Measurements from ENCODE around the gene ANKRD13D. TPM values are rescaled to one million over a fixed set of nuclear protein-coding genes. Genes with fewer than 3 reads are reported as not detected.
A peak's percentile ranks its signal among the peaks of the same experiment; 100 is the strongest.

The ANKRD13D gene
- total RNA-seq, 1 donor from 2014 or later = 54.7 TPM

GRCh38 chr11:67266449-67267187 is 22.5 kb upstream of the ANKRD13D start, which contains the start of gene GRK2:
Gene GRK2, plus strand, starts transcription at chr11:67266473. Its CDS starts 227 bp downstream, at chr11:67266700.
- intact Hi-C loops (cut with DNase I) = loop anchor here (1.0 to 5.0 kb wide), 3 partner anchors 23 to 241 kb away; partner anchors contain the start of genes ANKRD13D, CDK2AP2 and PITPNM1
- no peak for DNase-seq (ENCODE audit: low spot score in 2 of 2)

GRCh38 chr11:67267188-67268080 is 21.7 kb upstream of the ANKRD13D start:
- H3K4me3 ChIP-seq = peak overlapping the region; percentile 87 to 99
- H3K4me1 ChIP-seq = peaks cover 48 to 50% of the 10 kb centered on the region in 2 donors
- intact Hi-C loops (cut with DNase I) = loop anchor here (5.0 kb wide), 1 partner anchor 240 kb away; the partner anchor contains the start of genes CDK2AP2 and PITPNM1

More at GRCh38 chr11:67266449-67267187, 22.5 kb upstream of the ANKRD13D start, which contains the start of gene GRK2:
- Histone ChIP-seq H3K4me1 (peaks cover 45 to 49% of the 10 kb centered on the region in 2 donors), H3K27me3 (no peaks in the 10 kb centered on the region), H3K9me3 (no peaks in the 10 kb centered on the region), H3K36me3 (no peaks in the 10 kb centered on the region), H3K4me3 (peak within 1 kb of the TSS; percentile 87 to 99), H3K27ac (peak within 1 kb of the TSS; percentile 85 to 91)
- peak in 1 of 3 experiments; percentile 6 for TF ChIP-seq CTCF (IDR thresholded peaks at IDR 0.05)

GRCh38 chr11:67268081-67268961 is 20.8 kb upstream of the ANKRD13D start:
- Histone ChIP-seq H3K4me1 (peaks cover 52 to 54% of the 10 kb centered on the region in 2 donors), H3K4me3 (peak overlapping the region; percentile 87 to 99), H3K27ac (peak overlapping the region; percentile 85 to 91), H3K27me3 (no peaks in the 10 kb centered on the region), H3K36me3 (no peaks in the 10 kb centered on the region), H3K9me3 (no peaks in the 10 kb centered on the region)
- no peak for TF ChIP-seq CTCF (IDR thresholded peaks at IDR 0.05)
- DNase-seq (ENCODE audit: low spot score in 2 of 2) = peak; percentile 7 to 67
- intact Hi-C loops (cut with DNase I) = loop anchor here (5.0 kb wide), 1 partner anchor 239 kb away; the partner anchor contains the start of genes CDK2AP2 and PITPNM1

More at GRCh38 chr11:67267188-67268080, 21.7 kb upstream of the ANKRD13D start:
- H3K9me3 ChIP-seq = no peaks in the 10 kb centered on the region
- DNase-seq (ENCODE audit: low spot score in 2 of 2) = peak in 1 of 2 donors; percentile 68
- H3K36me3 ChIP-seq = no peaks in the 10 kb centered on the region
- H3K27ac ChIP-seq = peak overlapping the region; percentile 85 to 91
- no peaks in the 10 kb centered on the region for H3K27me3 ChIP-seq
- TF ChIP-seq CTCF (IDR thresholded peaks at IDR 0.05) = no peak

- intact Hi-C loops (cut with DNase I) = loop anchor here (5.0 kb wide), 1 partner anchor 238 kb away; the partner anchor contains the start of genes CDK2AP2 and PITPNM1
- TF ChIP-seq CTCF (IDR thresholded peaks at IDR 0.05) = no peak
- Histone ChIP-seq H3K4me1 (peaks cover 57 to 60% of the 10 kb centered on the region in 2 donors), H3K9me3 (no peaks in the 10 kb centered on the region), H3K4me3 (peak overlapping the region; percentile 12 to 99), H3K27me3 (no peaks in the 10 kb centered on the region), H3K36me3 (no peaks in the 10 kb centered on the region), H3K27ac (peak overlapping the region; percentile 72 to 85)
- DNase-seq (ENCODE audit: low spot score in 2 of 2) = peak in 1 of 2 donors; percentile 1
Measured at GRCh38 chr11:67268962-67269268, 20.2 kb upstream of the ANKRD13D start.

All from ascending aorta (tissue), 2 donors.